GM23338 (cell line): ENCODE results near the gene R3HCC1L. TPM values are rescaled to one million over a fixed set of nuclear protein-coding genes. Genes with fewer than 3 reads are reported as not detected.

Source experiments
- ATAC-seq: fragments of 200-7000 bp; cut with Tn5 transposase; 3 replicates; pipeline ENCODE4 v1.9.1; 2020
- DNase-seq: peaks from one replicate; pipeline ENCODE4 v3.0.0-alpha.2; 2015; ENCODE audit warnings: low spot score
- H2AFZ ChIP-seq: fragments of 200-600 bp; sonication (generic); 2 replicates; pipeline ENCODE4 v1.8.0; 2016; ENCODE audit warnings: antibody characterized with exemption, mild to moderate bottlenecking, moderate library complexity
- H3F3A ChIP-seq: fragments of 200-600 bp; sonication (generic); replicated peaks from 2 replicates; pipeline ENCODE4 v1.8.0; 2017; ENCODE audit warnings: antibody characterized with exemption, mixed run types, low read depth
- H3K27ac ChIP-seq: fragments of 200-600 bp; sonication (generic); 2 replicates; pipeline ENCODE4 v1.6.1; 2016; ENCODE audit warnings: low read depth
- H3K27me3 ChIP-seq: fragments of 200-600 bp; sonication (generic); 2 replicates; pipeline ENCODE4 v1.8.0; 2016; ENCODE audit warnings: mild to moderate bottlenecking, mixed run types, moderate library complexity; ENCODE audit not compliant: insufficient read depth
- H3K36me3 ChIP-seq: fragments of 200-600 bp; sonication (generic); 2 replicates; pipeline ENCODE4 v1.8.0; 2016; ENCODE audit warnings: mild to moderate bottlenecking; ENCODE audit not compliant: insufficient read depth
- H3K4me1 ChIP-seq: fragments of 200-600 bp; sonication (generic); 2 replicates; pipeline ENCODE4 v1.8.0; 2016; ENCODE audit warnings: mild to moderate bottlenecking, moderate library complexity; ENCODE audit not compliant: insufficient read depth
- H3K4me2 ChIP-seq: fragments of 200-600 bp; sonication (generic); 2 replicates; pipeline ENCODE4 v1.7.1; 2017; ENCODE audit warnings: mixed run types
- H3K4me3 ChIP-seq: fragments of 200-600 bp; sonication (generic); 2 replicates; pipeline ENCODE4 v1.6.1; 2016; ENCODE audit warnings: mixed run types
- H3K79me2 ChIP-seq: fragments of 200-600 bp; sonication (generic); replicated peaks from 2 replicates; pipeline ENCODE4 v1.8.0; 2017; ENCODE audit warnings: mild to moderate bottlenecking; ENCODE audit not compliant: insufficient read depth
- H3K9me2 ChIP-seq: fragments of 200-600 bp; sonication (generic); 2 replicates; pipeline ENCODE4 v1.8.0; 2017; ENCODE audit not compliant: insufficient read depth
- H4K20me1 ChIP-seq: fragments of 200-600 bp; sonication (generic); replicated peaks from 2 replicates; pipeline ENCODE4 v1.8.0; 2017; ENCODE audit warnings: mild to moderate bottlenecking; ENCODE audit not compliant: insufficient read depth
- H3K27ac Mint-ChIP-seq: 2 replicates; pipeline ENCODE4 v1.8.0; 2020; ENCODE audit warnings: inconsistent platforms, mild to moderate bottlenecking, moderate library complexity, mixed read lengths
- H3K27me3 Mint-ChIP-seq: 3 replicates; pipeline ENCODE4 v1.8.0; 2022; ENCODE audit warnings: low read depth, mild to moderate bottlenecking, moderate library complexity, mixed read lengths, inconsistent platforms; ENCODE audit not compliant: insufficient read depth, poor library complexity
- H3K36me3 Mint-ChIP-seq: 3 replicates; pipeline ENCODE4 v1.8.0; 2021; ENCODE audit warnings: low read depth, mild to moderate bottlenecking, inconsistent platforms, moderate library complexity, mixed read lengths
- H3K4me1 Mint-ChIP-seq: 3 replicates; pipeline ENCODE4 v1.8.0; 2020; ENCODE audit warnings: mild to moderate bottlenecking, inconsistent platforms, mixed read lengths
- H3K4me3 Mint-ChIP-seq: 3 replicates; pipeline ENCODE4 v1.8.0; 2021; ENCODE audit warnings: moderate library complexity, mild to moderate bottlenecking, inconsistent platforms, mixed read lengths
- H3K9me3 Mint-ChIP-seq: 3 replicates; pipeline ENCODE4 v1.8.0; 2020; ENCODE audit warnings: moderate library complexity, mild to moderate bottlenecking, inconsistent platforms, mixed read lengths
- CREB1 ChIP-seq: fragments of 250-450 bp; sonication (Bioruptor Pico); IDR thresholded peaks from 2 replicates; pipeline ENCODE4 v1.5.0; 2020; ENCODE audit warnings: low read depth, mild to moderate bottlenecking, moderate library complexity
- EZH2 ChIP-seq: fragments of 200-600 bp; sonication (generic); IDR thresholded peaks from one replicate; pipeline ENCODE4 v1.8.0; 2017; ENCODE audit warnings: antibody characterized with exemption, mild to moderate bottlenecking, low read depth; ENCODE audit not compliant: unreplicated experiment
- EZH2phosphoT487 ChIP-seq: fragments of 200-600 bp; sonication (generic); IDR thresholded peaks from one replicate; pipeline ENCODE4 v1.8.1; 2018; ENCODE audit warnings: antibody characterized with exemption; ENCODE audit not compliant: unreplicated experiment
- NANOG ChIP-seq: IDR thresholded peaks from 2 replicates; pipeline ENCODE4 v1.6.1; 2016; ENCODE audit warnings: antibody characterized with exemption, borderline replicate concordance
- POLR2AphosphoS5 ChIP-seq: IDR thresholded peaks from 2 replicates; pipeline ENCODE4 v1.6.1; 2016; ENCODE audit warnings: antibody characterized with exemption, low read depth
- STAT1 ChIP-seq: IDR thresholded peaks from one replicate; pipeline ENCODE4 v1.6.1; 2016; ENCODE audit warnings: antibody characterized with exemption; ENCODE audit not compliant: unreplicated experiment
- ZNF114 ChIP-seq: fragments of 250-450 bp; sonication (Bioruptor Pico); IDR thresholded peaks from 2 replicates; pipeline ENCODE4 v1.5.0; 2020; ENCODE audit warnings: mild to moderate bottlenecking, moderate library complexity
- ZNF331 ChIP-seq: fragments of 250-450 bp; sonication (Bioruptor Pico); IDR thresholded peaks from 2 replicates; pipeline ENCODE4 v1.5.0; 2020; ENCODE audit warnings: low read depth, mild to moderate bottlenecking, moderate library complexity
- polyA plus RNA-seq: library from polyadenylated mRNA; unstranded; fragments of >200 nt; fragmentation: Nextera tagmentation; extraction: Ambion mirVana; gene quantifications from 2 replicates; pipeline ENCODE4 v1.2.1, GENCODE V29; 2016
- total RNA-seq: library from RNA; depleted of rRNA; stranded (reverse); fragments of >200 nt; shearing (Covaris generic); gene quantifications from 2 replicates; pipeline ENCODE4 v1.2.3, GENCODE V29; 2014
- TF ChIP-seq, protein P1 (sequence below): IDR thresholded peaks from 2 replicates; pipeline ENCODE4 v1.6.1; 2016; ENCODE audit warnings: antibody characterized with exemption
- TF ChIP-seq, protein P2 (sequence below): fragments of 250-450 bp; sonication (Bioruptor Pico); IDR thresholded peaks from 2 replicates; pipeline ENCODE4 v1.5.0; 2020; ENCODE audit warnings: mild to moderate bottlenecking, moderate library complexity

The R3HCC1L gene
- total and polyA plus RNA-seq, 2 experiments from 2014 or later = 9.3 to 15.8 TPM

DNA sequence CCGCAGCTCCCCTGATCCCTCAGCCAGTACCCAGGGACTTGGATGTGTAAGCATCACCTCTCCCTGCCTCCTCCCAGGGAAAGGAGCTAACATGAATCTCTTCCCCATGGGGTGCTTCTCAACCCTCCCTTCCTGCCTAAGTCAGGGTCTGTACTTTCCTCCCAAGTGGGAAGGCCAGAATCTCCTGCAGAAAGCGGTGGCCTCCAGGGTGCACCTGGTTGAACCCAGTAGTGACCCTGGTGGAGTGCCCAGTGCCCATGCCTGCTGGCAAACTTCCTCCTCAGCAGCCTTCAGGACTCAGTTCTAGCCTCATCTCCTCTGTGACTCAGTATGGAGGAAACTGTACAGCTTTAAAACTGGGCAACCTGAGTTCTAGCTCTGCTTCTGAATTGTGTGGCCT lies 136.3 kb downstream of the R3HCC1L start:
- Histone ChIP-seq H3K4me2 (no peak overlapping the region), H3K9me2 (peaks cover 11% of the 10 kb centered on the region; the same call in 1 of the 2 replicates), H3K27me3 (peaks cover 11% of the 10 kb centered on the region; the same call in 1 of the 2 replicates), H3K36me3 (no peaks in the 10 kb centered on the region), H3K79me2 (no peaks in the 10 kb centered on the region), H3K4me1 (peaks cover 10% of the 10 kb centered on the region), H3F3A (no peaks in the 10 kb centered on the region), H3K27ac (no peak overlapping the region), H4K20me1 (no peaks in the 10 kb centered on the region), H2AFZ (no peak overlapping the region), H3K4me3 (no peak overlapping the region)
- Mint-ChIP-seq H3K27me3 (peaks cover 15% of the 10 kb centered on the region), H3K4me1 (peaks cover 38% of the 10 kb centered on the region), H3K27ac (no peak overlapping the region), H3K4me3 (no peak overlapping the region), H3K9me3 (0 out of 3 replicates have a peak, but pooled peaks cover 1% of the 10 kb centered on the region), H3K36me3 (no peaks in the 10 kb centered on the region)
- DNase-seq (no peak), ATAC-seq (no peak)
- TF ChIP-seq CREB1 (CRISPR knock-in tag) (no peak), STAT1 (no peak), ZNF331 (CRISPR knock-in tag) (no peak), NANOG (no peak), EZH2 (no peak), POLR2AphosphoS5 (no peak), EZH2phosphoT487 (no peak), ZNF114 (CRISPR knock-in tag) (no peak)
- TF ChIP-seq, protein P1, sequence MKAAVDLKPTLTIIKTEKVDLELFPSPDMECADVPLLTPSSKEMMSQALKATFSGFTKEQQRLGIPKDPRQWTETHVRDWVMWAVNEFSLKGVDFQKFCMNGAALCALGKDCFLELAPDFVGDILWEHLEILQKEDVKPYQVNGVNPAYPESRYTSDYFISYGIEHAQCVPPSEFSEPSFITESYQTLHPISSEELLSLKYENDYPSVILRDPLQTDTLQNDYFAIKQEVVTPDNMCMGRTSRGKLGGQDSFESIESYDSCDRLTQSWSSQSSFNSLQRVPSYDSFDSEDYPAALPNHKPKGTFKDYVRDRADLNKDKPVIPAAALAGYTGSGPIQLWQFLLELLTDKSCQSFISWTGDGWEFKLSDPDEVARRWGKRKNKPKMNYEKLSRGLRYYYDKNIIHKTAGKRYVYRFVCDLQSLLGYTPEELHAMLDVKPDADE = no peak
- TF ChIP-seq, protein P2, sequence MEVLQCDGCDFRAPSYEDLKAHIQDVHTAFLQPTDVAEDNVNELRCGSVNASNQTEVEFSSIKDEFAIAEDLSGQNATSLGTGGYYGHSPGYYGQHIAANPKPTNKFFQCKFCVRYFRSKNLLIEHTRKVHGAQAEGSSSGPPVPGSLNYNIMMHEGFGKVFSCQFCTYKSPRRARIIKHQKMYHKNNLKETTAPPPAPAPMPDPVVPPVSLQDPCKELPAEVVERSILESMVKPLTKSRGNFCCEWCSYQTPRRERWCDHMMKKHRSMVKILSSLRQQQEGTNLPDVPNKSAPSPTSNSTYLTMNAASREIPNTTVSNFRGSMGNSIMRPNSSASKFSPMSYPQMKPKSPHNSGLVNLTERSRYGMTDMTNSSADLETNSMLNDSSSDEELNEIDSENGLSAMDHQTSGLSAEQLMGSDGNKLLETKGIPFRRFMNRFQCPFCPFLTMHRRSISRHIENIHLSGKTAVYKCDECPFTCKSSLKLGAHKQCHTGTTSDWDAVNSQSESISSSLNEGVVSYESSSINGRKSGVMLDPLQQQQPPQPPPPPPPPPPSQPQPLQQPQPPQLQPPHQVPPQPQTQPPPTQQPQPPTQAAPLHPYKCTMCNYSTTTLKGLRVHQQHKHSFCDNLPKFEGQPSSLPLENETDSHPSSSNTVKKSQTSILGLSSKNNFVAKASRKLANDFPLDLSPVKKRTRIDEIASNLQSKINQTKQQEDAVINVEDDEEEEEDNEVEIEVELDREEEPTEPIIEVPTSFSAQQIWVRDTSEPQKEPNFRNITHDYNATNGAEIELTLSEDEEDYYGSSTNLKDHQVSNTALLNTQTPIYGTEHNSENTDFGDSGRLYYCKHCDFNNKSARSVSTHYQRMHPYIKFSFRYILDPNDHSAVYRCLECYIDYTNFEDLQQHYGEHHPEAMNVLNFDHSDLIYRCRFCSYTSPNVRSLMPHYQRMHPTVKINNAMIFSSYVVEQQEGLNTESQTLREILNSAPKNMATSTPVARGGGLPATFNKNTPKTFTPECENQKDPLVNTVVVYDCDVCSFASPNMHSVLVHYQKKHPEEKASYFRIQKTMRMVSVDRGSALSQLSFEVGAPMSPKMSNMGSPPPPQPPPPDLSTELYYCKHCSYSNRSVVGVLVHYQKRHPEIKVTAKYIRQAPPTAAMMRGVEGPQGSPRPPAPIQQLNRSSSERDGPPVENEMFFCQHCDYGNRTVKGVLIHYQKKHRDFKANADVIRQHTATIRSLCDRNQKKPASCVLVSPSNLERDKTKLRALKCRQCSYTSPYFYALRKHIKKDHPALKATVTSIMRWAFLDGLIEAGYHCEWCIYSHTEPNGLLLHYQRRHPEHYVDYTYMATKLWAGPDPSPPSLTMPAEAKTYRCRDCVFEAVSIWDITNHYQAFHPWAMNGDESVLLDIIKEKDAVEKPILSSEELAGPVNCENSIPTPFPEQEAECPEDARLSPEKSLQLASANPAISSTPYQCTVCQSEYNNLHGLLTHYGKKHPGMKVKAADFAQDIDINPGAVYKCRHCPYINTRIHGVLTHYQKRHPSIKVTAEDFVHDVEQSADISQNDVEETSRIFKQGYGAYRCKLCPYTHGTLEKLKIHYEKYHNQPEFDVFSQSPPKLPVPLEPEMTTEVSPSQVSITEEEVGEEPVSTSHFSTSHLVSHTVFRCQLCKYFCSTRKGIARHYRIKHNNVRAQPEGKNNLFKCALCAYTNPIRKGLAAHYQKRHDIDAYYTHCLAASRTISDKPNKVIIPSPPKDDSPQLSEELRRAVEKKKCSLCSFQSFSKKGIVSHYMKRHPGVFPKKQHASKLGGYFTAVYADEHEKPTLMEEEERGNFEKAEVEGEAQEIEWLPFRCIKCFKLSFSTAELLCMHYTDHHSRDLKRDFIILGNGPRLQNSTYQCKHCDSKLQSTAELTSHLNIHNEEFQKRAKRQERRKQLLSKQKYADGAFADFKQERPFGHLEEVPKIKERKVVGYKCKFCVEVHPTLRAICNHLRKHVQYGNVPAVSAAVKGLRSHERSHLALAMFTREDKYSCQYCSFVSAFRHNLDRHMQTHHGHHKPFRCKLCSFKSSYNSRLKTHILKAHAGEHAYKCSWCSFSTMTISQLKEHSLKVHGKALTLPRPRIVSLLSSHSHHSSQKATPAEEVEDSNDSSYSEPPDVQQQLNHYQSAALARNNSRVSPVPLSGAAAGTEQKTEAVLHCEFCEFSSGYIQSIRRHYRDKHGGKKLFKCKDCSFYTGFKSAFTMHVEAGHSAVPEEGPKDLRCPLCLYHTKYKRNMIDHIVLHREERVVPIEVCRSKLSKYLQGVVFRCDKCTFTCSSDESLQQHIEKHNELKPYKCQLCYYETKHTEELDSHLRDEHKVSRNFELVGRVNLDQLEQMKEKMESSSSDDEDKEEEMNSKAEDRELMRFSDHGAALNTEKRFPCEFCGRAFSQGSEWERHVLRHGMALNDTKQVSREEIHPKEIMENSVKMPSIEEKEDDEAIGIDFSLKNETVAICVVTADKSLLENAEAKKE (CRISPR knock-in tag) = no peak
